HG02981 (cell line): Measurements from ENCODE around the gene OAT.

Experiments used
- ATAC-seq: cut with Tn5 transposase; IDR thresholded peaks from one replicate; pipeline ENCODE4 v1.9.1; 2021; ENCODE audit warnings: mild to moderate bottlenecking, moderate library complexity; ENCODE audit not compliant: unreplicated experiment

The OAT gene

DNA sequence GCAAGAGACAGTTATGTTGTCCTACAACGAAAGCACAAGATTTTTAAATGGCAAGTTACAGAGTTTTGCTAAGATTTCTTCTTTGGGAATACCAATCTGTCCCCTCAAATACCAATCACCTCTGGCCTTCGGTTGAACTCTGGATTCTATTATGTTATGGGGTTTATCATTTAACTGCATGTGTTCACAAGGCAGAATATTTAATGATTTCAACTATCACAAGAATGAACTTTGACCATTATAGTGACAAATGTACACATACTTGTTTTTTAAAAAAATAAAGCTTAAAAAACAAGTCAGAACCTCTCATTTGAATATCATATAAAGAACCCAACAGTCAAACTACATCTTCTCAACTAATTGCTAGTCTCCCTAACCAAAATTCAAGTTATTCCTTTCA is 11.3 kb downstream of the OAT start:
- ATAC-seq: no peak

DNA sequence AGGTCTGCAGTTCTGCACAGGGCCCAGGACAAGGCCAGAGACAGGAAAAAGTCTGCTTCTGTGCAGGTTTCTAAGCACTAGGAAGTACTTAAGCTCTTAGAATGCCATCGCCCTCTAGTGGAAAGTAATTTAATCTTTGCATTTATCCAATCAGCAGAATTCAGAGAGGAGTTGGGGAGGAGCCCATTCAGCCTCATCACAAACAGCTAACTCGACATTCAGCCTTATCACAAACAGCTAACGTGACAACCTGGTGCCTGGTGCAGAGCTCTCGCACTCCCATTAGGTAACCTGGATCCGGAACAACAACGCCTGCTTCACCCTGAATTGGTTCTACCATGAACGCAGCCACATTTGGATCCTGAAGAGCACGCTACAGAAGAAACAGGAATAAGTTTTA is 15.2 kb downstream of the OAT start:
- ATAC-seq: peak; percentile 98

DNA sequence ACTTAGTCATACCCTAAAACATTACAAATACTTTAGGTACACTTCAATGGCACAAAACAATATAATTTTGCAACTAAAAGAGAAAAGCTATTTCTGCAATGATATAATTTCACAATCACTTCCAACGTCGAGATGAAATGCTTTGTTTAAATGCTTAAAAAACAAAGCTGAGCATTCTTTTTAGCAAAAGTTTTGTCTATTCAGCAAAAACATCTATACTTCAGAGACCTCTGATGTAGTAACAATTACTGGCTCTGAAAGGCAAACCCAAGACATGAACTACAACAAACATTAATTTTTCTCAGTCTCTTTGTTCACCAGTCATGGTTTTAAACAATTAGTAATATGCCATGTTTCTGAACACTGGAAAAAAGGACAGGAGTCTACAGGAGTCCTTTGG is 16.4 kb downstream of the OAT start:
- ATAC-seq: no peak

DNA sequence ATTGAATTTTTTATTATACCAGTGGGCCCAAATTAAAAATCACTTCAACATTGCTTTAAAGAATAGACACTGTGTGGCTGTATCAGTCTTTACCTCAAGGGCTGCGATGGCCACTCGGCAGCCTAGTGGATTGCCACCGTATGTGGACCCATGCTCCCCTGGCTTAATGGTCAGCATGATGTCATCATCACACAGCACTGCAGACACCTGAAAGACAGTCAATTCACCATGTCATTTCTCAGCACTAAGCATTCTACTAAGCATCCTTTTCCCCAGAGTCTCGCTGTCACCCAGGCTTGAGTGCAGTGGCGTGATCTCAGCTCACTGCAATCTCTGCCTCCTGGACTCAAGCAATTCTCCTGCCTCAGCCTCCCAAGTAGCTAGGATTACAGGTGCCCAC is 17.1 kb downstream of the OAT start:
- no peak for ATAC-seq

DNA sequence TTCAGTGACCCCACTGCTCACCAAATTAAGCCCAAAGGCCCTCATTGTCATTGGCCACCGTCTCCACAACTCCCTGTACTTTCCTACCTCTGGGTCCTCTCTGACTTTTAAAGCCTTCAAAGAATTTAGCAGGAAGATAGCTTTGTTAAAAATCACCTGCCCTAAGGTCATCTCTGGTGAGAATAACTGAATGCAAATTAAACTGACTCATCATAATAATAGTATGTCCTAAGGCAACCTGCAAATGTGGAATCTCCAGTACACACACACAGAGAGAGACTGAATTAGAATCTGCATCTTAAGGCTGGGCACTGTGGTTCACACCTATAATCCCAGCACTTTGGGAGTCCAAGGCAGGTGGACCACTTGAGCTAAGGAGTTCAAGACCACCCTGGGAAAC is 24.1 kb downstream of the OAT start:
- ATAC-seq: no peak

DNA sequence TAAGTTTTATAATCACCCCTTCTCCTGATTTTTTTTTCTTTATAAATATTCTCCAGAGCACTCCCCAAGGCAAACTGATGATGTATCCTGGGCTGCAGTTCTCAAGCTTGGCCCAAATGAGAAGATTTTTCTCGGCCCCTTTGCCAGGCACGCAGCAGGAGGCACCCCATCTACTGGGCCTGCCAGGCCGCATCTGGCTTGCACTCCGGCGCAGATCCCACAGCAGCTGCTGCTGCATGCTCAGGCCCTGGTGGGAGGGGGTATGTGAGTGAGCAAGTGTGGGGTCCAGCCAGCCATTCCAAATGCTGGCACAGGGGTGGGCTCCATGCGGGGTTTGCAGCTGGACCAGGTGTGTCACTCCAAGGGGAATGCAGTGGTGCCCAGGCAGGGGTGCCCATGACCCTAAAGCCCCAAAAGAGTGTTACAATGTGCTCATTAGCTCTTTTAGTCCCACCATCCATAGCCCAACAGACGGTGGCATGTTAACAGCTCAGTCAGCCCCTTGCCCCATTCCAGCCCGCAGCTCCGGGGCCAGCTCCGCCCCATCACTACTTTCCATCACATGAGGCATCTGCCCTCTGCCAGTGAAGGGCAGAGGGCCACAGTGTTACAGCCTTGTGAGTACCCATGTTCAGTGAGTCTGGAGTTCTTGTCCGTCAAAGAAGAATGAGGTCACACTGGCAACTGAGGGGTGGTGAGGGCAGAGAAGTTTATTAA is 25.9 kb downstream of the OAT start:
- no peak for ATAC-seq

DNA sequence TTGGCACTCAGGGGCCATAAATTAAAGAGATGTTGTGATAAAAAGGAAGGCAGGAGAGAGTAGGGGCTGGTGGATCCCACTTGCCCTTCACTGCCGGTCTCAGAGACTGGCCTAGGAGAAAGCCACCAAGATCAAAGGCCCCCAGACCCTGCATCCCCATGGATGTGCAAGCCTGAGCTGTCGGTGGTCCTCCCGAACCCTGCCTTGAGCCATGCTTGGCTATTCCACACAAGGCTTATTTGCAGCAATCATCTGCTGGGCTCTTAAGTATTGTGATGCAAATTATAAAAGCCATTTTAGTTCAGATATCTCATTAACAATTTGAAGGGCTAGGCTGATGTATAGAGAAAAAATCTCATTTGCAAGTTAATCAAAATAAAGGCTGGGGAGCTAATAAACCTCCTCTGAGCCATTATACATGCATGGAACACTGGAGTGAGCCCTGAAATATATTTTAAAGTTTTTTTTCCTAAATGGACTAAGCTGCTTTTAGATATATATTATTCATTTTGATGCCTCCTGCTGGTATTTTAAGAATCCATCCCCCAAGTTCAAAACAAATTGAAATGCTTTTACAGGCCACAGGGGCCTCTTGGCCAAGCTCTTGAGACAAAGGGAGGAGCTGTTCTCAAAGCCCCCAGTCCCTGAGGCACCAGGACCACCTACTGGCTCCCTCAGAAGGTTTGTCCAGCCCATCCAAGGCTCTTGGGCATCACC is 28.1 kb downstream of the OAT start:
- ATAC-seq: no peak

DNA sequence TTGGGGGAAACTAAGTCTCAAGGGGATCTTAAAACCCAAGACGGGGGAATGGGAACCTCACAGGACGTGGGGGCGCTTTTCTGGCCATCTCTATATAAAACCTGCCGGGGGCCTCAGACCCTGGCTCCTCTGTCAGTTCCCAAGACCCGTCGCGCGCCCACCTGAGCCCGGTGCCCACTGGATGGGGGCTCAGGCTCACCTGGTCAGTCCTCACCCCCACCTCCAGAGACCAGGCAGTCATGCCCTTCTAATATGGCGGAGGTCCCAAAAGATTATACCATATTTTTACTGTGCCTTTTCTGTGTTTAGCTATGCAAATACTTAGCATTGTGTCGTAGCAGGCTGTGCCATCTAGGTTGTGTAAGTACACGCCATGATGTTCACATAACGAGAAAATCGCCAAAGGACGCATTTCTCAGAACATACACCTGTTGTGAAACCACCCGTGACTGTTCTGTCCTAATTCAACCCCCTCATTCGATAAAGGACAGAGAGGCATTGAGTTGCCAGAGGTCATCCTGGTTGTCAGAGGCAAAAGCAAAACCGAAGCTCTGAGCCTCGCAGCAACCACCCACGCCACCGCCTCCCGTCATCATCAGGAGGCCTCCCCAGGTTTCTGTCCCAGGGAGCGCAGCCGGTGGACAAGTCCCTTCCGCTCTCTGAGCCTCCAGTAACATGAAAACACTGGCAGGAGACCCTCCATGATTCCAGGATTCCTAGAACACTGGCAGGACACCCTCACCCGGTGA is 28.9 kb downstream of the OAT start:
- no peak for ATAC-seq

DNA sequence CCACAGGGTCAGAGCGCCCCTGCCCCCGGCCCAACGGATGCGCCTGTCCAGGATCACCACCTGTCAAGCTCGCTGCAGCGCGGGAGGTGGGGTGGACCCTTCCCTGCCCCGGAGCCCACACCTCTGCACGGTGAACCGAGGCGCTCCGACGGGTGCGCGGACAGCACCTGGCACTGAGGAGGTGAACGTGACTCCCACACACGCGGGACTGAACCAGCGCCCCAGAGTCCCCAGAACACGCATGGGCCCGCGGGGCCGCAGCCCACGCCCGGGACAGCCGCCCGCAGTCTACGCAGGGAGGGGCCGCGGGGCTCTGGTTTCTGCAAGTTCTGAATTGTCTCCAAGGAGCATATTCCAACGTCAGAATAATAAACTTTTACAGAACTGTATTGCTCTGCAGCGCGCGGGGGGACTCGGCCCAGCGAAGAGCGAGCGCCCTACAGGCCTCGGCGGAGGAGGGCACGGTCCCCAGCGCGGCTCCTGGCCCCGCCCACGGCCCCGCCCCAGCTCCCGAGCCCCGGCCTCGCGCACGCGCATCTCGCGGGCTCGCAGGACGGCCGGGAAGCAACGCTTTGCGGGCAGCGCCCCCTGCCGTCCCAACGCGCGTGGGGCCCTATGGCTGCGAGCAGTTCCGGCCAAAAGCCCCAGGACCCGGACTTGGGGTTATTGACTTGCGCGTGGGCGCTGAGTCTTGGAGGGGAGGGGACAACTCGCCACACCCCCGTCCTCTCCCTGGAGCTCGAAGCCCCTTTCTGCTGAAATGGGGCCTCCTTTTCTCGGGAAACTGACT is 29.7 kb downstream of the OAT start:
- peak; percentile 87 for ATAC-seq

DNA sequence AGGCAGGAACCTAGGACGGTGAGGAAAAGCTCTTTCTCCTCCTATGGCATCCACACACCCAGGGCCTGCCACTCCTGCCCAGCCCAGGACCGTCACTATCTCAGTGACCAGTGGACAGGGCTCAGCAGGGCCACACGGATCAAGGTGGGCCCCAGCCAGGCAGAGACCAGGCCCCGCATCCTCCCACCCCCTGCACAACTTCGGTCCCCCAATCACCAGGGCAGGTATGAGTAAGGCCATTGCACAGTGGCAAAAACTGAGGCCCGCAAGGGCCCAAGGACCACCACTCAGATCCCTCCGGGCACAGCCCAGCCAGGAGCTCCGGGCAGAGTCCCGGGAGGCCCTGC is 30.3 kb downstream of the OAT start:
- no peak for ATAC-seq

DNA sequence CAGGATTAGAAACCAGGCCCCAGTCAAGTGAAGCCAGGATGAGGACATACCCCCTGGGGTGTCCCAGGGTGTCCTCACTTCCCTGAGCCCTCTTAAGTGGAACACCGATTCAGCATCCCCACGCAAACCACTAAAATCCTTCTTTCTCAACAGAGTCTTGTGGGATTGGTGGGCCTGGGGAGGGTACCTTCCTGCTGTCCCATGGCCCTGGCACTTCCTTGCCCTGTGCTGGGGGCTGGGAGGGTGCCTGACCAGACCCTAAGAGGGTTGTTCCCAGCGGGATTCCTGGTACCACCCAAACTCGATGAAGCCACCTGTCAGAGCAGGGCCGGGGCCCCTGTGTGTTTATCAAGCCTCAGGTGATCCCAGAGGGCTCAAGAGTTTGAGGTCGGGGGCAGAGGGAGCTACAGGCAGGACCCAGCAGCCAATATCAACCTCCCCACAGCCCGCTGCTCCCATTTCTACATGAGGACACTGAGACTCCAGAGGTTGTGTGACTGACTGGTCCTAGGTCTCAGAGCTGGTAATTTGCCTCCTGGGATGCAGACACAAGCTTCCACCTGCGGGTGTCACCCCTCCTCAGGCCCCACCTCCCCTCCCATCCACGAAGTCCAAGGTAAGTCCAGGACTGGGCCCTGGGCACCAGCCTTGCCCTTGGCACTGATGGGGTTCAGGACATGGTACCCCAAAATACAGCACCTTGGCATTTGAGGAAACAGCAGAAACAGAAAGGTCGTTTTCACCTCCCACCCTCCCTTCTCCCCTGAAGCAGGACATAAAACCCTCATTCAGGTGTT is 31.4 kb downstream of the OAT start:
- ATAC-seq: no peak

DNA sequence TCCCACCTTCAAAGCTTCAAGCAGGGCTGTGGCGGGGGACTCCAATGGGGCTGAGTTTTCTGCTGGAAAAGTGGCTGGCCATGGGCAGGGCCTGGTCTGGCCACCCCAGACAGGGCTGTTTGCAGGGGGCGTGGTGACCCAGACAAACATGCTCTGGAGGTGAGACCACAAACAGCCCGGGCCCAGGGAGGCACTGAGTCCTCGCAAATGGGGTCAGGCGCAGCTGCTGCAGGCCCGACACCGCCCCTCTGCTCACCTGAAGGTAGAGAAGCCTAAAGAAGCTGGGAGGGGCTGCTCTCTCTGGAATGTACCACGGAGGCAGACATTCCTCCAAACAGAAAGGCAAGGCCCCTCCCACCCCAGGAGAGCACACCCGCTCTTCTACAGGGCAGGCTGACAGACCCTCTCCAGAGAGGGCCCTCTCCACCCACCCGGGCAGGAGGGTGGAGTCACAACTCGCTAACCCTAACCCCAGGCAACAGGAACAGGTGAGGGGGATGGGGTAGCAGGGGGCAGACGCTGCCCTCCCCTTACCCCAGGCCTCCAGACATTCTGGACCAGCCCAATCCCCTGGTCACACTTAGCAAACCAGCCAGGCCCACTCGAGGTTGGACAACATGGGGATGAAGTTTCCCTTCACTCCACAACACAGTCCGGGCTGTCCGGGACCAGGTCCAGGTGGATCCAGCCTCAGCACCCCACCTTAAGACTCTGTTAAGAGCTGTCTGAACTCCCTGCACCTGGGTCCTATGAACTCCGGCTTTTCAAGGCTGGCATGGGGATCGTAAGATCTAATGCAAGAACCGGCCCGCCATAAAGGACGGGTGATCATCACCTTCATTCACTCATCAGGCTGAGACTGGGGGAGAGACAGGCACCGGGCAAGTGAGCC is 32.3 kb downstream of the OAT start:
- no peak for ATAC-seq

DNA sequence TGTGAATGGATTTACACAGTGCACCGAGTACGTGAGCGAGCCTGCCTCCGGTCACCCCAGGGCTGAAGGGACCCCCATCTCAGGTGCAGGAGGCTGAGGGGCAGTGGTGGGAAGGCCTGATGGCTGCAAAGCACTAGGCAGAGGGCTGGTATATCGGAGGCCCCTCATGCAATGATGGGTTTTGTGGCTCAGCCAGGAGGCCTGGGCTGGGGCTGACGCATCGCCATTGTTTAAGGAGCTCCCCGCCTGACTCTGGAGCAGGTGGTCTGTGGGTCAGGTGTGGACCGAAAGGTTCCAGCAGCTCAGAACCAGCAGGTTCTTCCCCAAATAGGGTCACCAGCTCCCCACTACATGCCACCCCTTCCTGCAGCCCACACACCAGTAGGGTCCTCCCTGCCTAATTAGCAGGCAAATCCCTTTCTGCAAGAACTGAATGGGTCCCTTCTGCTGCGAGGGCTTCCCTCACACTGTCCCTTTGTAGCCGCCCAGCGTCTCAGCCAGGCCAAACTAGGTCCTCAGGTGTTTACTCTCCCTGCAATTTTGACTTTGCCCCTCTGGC is 33.0 kb downstream of the OAT start:
- no peak for ATAC-seq

DNA sequence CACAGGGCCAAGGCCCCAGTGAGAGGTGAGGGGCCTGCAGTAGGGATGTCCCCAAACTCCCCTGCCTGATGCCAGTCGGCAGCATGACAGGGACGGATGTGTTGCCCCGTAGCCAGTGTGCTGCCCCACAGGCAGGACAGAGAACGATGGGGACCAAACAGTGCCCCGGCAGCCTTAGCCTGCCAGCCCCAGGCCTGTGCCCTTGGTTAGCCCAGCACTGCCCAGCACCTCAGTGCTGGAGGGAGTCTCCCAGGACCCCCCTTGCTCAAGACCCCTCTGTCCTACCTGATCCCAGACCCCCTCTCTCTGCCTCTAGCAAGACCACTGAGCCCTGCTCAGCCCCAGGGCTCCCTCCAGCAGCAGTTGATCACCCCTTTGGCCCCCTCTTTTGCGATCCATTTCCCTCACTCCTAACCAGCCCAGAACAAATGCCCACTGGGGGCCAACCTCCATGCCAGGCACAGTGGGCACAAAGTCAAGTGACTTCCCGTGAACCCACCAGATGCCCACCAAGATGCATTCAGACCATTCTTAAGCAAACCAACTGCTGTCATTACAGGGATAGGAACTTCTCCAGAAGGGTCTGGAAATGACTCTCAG is 34.0 kb downstream of the OAT start:
- ATAC-seq: no peak

DNA sequence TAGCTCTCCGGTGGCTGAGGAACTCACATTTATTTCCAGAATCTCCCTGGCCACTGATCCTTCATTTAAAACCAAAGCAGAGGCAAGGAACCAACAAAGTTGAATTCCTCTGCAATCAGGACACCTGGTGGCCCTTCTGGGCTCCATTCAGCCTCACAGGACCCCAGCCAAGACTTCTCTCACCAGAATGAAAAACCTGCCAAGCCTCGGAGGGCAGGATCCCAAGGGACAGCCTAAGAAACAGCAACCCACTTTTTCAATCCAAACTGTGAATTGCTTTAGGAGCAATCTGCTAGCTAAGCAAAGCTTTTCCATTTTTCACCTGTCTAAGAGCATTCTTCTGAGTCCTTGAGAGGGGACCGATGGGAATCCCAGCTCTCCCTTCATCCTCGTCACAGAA is 34.6 kb downstream of the OAT start:
- ATAC-seq: no peak

DNA sequence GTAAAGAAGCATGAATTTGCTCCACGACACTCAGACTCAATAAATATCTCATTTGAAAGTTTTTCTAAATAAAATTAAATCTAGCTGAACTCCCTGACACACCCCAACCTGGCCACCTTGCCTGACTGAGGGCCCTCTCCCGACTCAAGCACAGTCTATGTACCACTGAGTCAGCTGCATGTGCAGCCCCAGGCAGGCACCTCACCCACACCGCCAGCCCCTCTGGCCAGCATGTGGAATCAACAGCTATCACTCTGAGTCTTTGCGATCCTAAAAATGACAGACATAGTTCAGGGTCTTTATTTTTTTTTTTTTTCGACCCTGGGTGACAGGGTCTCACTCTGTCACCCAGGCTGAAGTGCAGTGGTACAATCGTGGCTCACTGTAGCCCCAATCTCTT is 35.2 kb downstream of the OAT start:
- no peak for ATAC-seq

DNA sequence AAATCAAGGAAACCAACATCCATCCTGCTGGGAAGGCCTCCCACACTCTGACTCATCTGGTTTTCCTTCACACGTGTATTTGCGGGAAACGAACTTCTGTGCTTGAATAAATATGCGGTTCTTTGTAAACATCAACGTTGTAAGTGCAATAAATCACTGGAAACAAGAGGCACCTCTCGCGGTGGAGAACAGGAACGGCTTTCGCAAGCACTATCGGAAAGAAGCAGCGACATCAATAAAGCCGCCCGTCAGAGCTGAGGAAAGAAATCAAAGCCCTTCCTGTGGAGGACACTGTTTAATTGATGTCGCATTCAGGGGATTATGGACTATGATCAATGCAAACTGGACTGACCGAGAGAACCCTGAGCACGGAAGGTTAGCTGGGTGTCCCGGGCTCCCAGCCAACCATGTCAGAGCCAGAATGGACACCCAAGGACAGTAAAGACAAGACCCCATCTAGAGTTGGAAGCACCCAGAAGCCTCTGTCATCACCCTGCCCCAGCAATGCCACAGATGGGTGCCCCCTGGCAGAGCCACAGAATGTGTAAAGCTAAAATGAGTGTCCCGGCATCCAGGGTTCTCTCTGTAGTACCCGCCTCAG is 37.6 kb downstream of the OAT start:
- no peak for ATAC-seq

DNA sequence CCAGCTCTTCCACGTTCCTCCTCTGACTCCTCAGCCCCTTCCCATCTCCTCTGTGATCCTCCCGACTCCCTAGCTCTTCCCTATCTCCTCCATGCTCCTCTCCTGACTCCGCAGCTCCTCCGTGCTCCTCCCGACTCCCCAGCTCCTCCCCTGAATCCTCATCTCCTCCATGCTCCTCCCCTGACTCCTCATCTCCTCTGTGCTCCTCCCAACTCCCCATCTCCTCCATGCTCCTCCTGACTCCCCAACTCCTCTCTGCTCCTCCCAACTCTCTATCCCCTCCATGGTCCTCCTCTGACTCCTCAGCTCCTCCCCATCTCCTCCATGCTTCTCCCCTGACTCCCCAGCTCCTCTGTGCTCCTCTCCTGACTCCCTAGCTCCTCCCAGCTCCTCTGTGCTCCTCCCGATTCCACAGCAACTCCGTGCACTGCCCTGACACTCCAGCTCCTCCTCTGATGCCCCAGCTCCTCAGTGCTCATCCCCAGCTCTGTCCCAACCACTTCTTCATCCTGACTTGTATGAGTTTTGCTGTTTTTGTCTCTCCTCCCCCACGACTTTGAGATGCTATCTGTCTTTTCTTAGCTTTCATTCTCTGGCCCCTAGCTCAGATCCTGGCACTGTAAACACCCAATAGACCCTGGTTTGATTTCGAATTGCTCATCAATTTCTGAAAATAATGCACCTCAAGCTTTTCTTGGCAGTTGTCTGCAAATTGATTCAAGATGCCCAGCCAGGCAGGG is 38.3 kb downstream of the OAT start:
- no peak for ATAC-seq
